ENCODE data around the gene RAP1GAP2. TPM values are rescaled to one million over a fixed set of nuclear protein-coding genes. Genes with fewer than 3 reads are reported as not detected.

RAP1GAP2 gene
- total RNA-seq, 2 donors from 2014 or later = 28.9 to 48.3 TPM

- Histone ChIP-seq H3K4me3 (no peak overlapping the region), H3K4me1 (replicated peaks) (no peaks in the 10 kb centered on the region), H3K27me3 (replicated peaks; ENCODE audit: insufficient read depth) (no peaks in the 10 kb centered on the region), H3K36me3 (no peaks in the 10 kb centered on the region), H3K9me3 (no peaks in the 10 kb centered on the region), H3K27ac (no peak overlapping the region)
- 82% methylated on average over 6 of the region's 6 CpGs for WGBS
- no peak for DNase-seq (ENCODE audit: low spot score)
- intact Hi-C loops (cut with DNase I) = no loop called here
- TF ChIP-seq CTCF (IDR thresholded peaks at IDR 0.05) (no peak), POLR2A (IDR thresholded peaks at IDR 0.05) (no peak), POLR2AphosphoS5 (IDR thresholded peaks at IDR 0.05) (no peak)
These were observed 54.8 kb downstream of the RAP1GAP2 start for GRCh38 chr17:2850991-2851390.

- DNase-seq (ENCODE audit: low spot score) = no peak
- intact Hi-C loops (cut with DNase I) = no loop called here
- TF ChIP-seq CTCF (IDR thresholded peaks at IDR 0.05) (no peak), POLR2AphosphoS5 (IDR thresholded peaks at IDR 0.05) (no peak), POLR2A (IDR thresholded peaks at IDR 0.05) (no peak)
- Histone ChIP-seq H3K4me1 (replicated peaks) (no peaks in the 10 kb centered on the region), H3K36me3 (no peaks in the 10 kb centered on the region), H3K27me3 (replicated peaks; ENCODE audit: insufficient read depth) (no peaks in the 10 kb centered on the region), H3K9me3 (no peaks in the 10 kb centered on the region), H3K4me3 (no peak overlapping the region), H3K27ac (no peak overlapping the region)
- WGBS = 88% methylated on average over 4 of the region's 4 CpGs
These were observed 55.4 kb downstream of the RAP1GAP2 start for GRCh38 chr17:2851615-2852014.

DNA sequence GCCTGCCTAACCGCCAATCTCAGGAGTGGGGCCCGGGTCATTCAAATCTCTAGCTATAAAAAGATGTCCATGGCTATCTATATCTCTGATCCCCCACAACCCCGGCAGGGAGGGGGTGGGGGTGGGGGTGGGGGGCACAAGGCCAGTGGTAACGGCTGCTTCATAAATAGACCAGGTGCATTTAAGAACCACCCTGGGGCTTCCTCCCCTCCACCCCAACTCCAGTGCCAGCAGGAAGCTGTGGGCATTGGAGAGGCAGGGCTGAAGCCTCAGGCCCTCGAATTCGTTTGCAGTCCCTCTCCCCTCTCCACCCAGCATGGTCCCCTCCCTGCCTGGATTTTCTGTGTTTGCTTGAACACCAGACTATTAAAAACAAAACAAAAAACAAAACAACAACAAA, 56.0 kb downstream of the RAP1GAP2 start:
- intact Hi-C loops (cut with DNase I) = no loop called here
- no peak for DNase-seq (ENCODE audit: low spot score)
- Histone ChIP-seq H3K27me3 (replicated peaks; ENCODE audit: insufficient read depth) (no peaks in the 10 kb centered on the region), H3K4me3 (no peak overlapping the region), H3K9me3 (no peaks in the 10 kb centered on the region), H3K36me3 (no peaks in the 10 kb centered on the region), H3K4me1 (replicated peaks) (no peaks in the 10 kb centered on the region), H3K27ac (no peak overlapping the region)
- 41% methylated on average over 6 of the region's 6 CpGs for WGBS
- TF ChIP-seq POLR2A (IDR thresholded peaks at IDR 0.05) (no peak), POLR2AphosphoS5 (IDR thresholded peaks at IDR 0.05) (no peak), CTCF (IDR thresholded peaks at IDR 0.05) (no peak)

- TF ChIP-seq CTCF (IDR thresholded peaks at IDR 0.05) = no peak
- no peak for TF ChIP-seq POLR2AphosphoS5 (IDR thresholded peaks at IDR 0.05)
- TF ChIP-seq POLR2A (IDR thresholded peaks at IDR 0.05) = no peak
- H3K36me3 ChIP-seq = no peaks in the 10 kb centered on the region
- H3K27ac ChIP-seq = peak overlapping the region; percentile 75
- intact Hi-C loops (cut with DNase I) = no loop called here
- no peaks in the 10 kb centered on the region for H3K27me3 ChIP-seq (replicated peaks; ENCODE audit: insufficient read depth)
- H3K4me1 ChIP-seq (replicated peaks) = no peaks in the 10 kb centered on the region
- no peak for DNase-seq (ENCODE audit: low spot score)
- 22% methylated on average over 42 of the region's 55 CpGs for WGBS
- H3K4me3 ChIP-seq = peak overlapping the region; percentile 44 to 57
- no peaks in the 10 kb centered on the region for H3K9me3 ChIP-seq
These were observed 56.6 kb downstream of the RAP1GAP2 start for GRCh38 chr17:2852729-2853282.
